ENCODE data around the gene RTF2.
A peak's percentile ranks its signal among the peaks of the same experiment; 100 is the strongest.
"Not testable (repeated sequence)": the region's sequence is repeated elsewhere in the genome, so short reads cannot be mapped to it uniquely, and the experiment has no call there.

RTF2 gene

GRCh38 chr20:56503916-56504315 is 35.5 kb downstream of the RTF2 start:
- DNase-seq, result no peak

GRCh38 chr20:56504373-56505005 is 36.1 kb downstream of the RTF2 start:
- peak; percentile 37 for DNase-seq

- no peak for DNase-seq
Observed at GRCh38 chr20:56506103-56506502, 37.7 kb downstream of the RTF2 start.

- no peak for DNase-seq
Observed at GRCh38 chr20:56511926-56512325, 43.5 kb downstream of the RTF2 start.

GRCh38 chr20:56513161-56514150 is 45.0 kb downstream of the RTF2 start:
- no peak for DNase-seq

GRCh38 chr20:56516631-56517030 is 48.2 kb downstream of the RTF2 start:
- DNase-seq, result no peak

GRCh38 chr20:56517211-56517610 is 48.8 kb downstream of the RTF2 start:
- DNase-seq, result no peak

GRCh38 chr20:56517641-56518040 is 49.2 kb downstream of the RTF2 start:
- no peak for DNase-seq

GRCh38 chr20:56518126-56518525 is 49.7 kb downstream of the RTF2 start:
- DNase-seq, result no peak

- DNase-seq, result no peak
Observed at GRCh38 chr20:56518721-56519398, 50.4 kb downstream of the RTF2 start.

GRCh38 chr20:56519551-56519950 is 51.1 kb downstream of the RTF2 start:
- no peak for DNase-seq

- DNase-seq, result no peak
Observed at GRCh38 chr20:56520180-56520579, 51.8 kb downstream of the RTF2 start.

GRCh38 chr20:56520746-56521354 is 52.4 kb downstream of the RTF2 start:
- DNase-seq, result not testable (repeated sequence)

- DNase-seq, result no peak
Observed at GRCh38 chr20:56522311-56522710, 53.9 kb downstream of the RTF2 start.

GRCh38 chr20:56524444-56524843 is 56.0 kb downstream of the RTF2 start, which contains the start of gene FAM209A:
TSS of gene FAM209A (plus strand) at chr20:56524744. CDS start at chr20:56524809, 65 bp downstream.
- not testable (repeated sequence) for DNase-seq

- DNase-seq, result no peak
Observed at GRCh38 chr20:56527521-56527920, 59.1 kb downstream of the RTF2 start.

GRCh38 chr20:56532946-56533345 is 64.5 kb downstream of the RTF2 start, which contains the start of gene FAM209B:
TSS of gene FAM209B (plus strand) at chr20:56533246. CDS start at chr20:56533342, 96 bp downstream.
- DNase-seq, result not testable (repeated sequence)

- DNase-seq, result no peak
Observed at GRCh38 chr20:56537997-56538396, 69.6 kb downstream of the RTF2 start.

GRCh38 chr20:56540415-56540814 is 72.0 kb downstream of the RTF2 start:
- DNase-seq, result no peak

GRCh38 chr20:56542489-56543030 is 74.1 kb downstream of the RTF2 start:
- DNase-seq, result no peak

GRCh38 chr20:56551571-56551970 is 83.1 kb downstream of the RTF2 start:
- DNase-seq, result no peak

GRCh38 chr20:56552911-56553629 is 84.6 kb downstream of the RTF2 start:
- DNase-seq, result no peak
